ENCODE results near the gene MYH14.
"Not testable (repeated sequence)": the region's sequence is repeated elsewhere in the genome, so short reads cannot be mapped to it uniquely, and the experiment has no call there.

The MYH14 gene

DNA sequence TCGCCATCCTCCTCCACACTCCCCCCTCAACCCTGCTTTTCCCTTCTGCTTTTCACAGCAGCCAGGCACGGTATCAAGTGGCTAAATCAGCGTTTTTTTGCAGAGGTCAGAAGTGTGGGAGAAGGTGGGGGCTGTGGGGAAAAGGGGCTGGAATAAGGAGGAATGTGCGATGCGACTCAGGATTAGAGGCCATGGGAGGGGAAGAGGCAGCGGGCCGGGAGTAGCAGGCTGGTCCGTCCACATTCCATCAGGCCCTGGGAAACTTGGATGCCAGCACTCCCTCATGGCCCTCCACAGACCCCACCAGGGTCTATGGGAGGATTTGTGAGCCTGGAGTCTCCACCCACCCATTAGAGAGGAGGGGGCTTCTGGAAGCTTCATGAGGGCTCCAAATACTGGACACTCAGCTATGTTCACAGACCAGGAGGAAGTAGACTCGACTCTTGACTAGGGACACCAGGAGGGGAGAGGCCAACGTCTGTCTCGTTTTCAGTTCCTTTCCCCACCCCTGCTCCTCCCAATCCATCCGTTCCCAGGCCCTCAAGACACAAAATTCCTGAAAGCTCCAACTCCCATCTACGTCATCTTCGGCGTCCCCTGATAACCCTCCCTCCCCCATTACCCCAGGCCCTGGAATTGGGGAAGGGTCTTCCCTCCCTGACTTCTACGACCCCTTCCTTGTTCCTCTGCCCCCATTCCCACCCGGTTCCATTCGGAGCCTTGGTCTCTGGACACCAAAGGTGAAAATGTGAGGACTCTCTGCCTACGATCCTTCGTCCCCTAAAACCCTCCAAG, 129.0 kb downstream of the MYH14 start:
- H3K4me3 Mint-ChIP-seq = peak overlapping the region; percentile 80
- peaks cover 70% of the 10 kb centered on the region for H3K4me1 Mint-ChIP-seq
- peak overlapping the region; percentile 87 for H3K27ac Mint-ChIP-seq
- peaks cover 11% of the 10 kb centered on the region for H3K9me3 Mint-ChIP-seq
- H3K27me3 Mint-ChIP-seq = peaks cover 70% of the 10 kb centered on the region
- peaks cover 14% of the 10 kb centered on the region for H3K36me3 Mint-ChIP-seq
- CTCF ChIA-PET = interaction anchor here (2.7 kb wide), 1 partner anchor 25 kb away, joined by 9 read pairs; no protein-coding TSS in a partner anchor
- DNase-seq = no peak

DNA sequence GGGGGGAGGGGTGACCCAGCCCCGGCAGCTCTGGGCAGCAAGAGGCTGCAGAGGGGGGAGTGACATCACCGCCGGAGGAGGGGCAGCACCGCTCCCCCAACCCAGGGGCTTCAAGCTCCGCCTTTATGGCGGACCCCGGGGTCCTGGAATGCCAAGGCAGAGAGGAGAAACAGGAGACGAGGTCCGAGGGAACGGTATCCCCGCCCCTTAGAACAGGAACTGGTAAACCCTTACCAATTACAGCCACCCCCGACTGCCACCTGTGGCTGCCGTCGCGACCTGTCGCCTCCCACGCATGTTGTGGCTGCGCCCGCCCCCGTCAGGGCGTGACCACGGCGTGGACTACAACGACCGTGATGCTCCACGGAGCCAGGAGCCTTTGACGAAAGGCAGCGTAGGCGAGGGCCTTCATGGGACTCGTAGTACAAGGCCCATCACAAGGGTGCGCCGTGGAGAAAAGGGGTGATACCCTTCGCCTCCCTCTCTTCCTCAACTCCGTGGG, 129.9 kb downstream of the MYH14 start:
- DNase-seq = peak; percentile 94
- H3K36me3 Mint-ChIP-seq = peaks cover 12% of the 10 kb centered on the region

DNA sequence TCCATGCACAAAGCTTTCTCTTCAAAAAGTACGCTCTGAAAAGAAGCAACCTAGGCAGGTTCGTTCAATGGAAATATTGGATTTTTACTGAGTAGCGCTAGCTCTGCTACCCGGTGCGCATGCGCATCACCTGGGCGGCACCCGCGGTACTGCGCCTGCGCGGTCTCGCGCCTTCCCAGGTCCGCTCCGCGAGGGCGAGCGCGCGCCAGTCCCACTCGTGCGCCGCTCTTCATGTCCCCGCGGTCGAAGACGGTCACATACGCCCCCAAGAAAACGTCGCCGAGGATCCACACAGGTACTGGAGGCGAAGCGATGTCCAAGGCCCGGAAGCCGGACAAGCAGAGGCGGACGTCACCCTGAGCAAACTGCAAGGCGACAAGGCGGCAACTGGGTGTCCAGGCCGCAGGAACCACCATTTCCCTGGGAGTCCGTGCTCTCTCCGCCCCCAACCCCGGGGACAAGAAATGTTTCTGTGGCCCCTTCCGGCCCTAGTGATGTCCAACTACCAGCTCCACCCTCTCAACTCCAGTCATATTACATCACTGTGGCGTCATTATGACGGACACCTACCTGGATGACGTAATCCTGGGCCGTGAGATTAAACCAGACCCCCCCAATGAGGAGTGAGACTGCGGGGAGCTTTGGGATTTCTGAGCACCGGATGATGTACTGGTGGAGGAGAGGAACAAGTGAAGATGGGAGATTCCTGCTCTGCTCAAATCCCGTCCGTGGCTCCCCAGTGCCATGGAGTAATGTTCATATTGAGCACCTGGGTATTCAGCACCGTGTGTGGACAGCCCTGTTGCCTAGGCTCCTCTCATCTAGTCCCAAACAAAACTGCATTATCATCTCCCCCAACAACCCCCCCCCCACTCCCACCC, 130.6 kb downstream of the MYH14 start:
- peaks cover 11% of the 10 kb centered on the region for H3K9me3 Mint-ChIP-seq
- H3K4me1 Mint-ChIP-seq = peaks cover 65% of the 10 kb centered on the region
- H3K27me3 Mint-ChIP-seq = peaks cover 57% of the 10 kb centered on the region
- peak; percentile 85 for DNase-seq
- CTCF ChIA-PET = interaction anchor here (0.6 to 2.7 kb wide), 2 partner anchors 24 to 32 kb away, joined by 3 to 9 read pairs; no protein-coding TSS in a partner anchor
- peak overlapping the region; percentile 94 for H3K27ac Mint-ChIP-seq
- peaks cover 12% of the 10 kb centered on the region for H3K36me3 Mint-ChIP-seq
- H3K4me3 Mint-ChIP-seq = peak overlapping the region; percentile 80

More for the DNA sequence above, 129.9 kb downstream of the MYH14 start:
- CTCF ChIA-PET = interaction anchor here (0.6 to 2.7 kb wide), 2 partner anchors 24 to 33 kb away, joined by 3 to 9 read pairs; no protein-coding TSS in a partner anchor
- Mint-ChIP-seq H3K27me3 (peaks cover 63% of the 10 kb centered on the region), H3K4me1 (peaks cover 66% of the 10 kb centered on the region), H3K4me3 (peak overlapping the region; percentile 80), H3K9me3 (peaks cover 11% of the 10 kb centered on the region), H3K27ac (peak overlapping the region; percentile 94)

DNA sequence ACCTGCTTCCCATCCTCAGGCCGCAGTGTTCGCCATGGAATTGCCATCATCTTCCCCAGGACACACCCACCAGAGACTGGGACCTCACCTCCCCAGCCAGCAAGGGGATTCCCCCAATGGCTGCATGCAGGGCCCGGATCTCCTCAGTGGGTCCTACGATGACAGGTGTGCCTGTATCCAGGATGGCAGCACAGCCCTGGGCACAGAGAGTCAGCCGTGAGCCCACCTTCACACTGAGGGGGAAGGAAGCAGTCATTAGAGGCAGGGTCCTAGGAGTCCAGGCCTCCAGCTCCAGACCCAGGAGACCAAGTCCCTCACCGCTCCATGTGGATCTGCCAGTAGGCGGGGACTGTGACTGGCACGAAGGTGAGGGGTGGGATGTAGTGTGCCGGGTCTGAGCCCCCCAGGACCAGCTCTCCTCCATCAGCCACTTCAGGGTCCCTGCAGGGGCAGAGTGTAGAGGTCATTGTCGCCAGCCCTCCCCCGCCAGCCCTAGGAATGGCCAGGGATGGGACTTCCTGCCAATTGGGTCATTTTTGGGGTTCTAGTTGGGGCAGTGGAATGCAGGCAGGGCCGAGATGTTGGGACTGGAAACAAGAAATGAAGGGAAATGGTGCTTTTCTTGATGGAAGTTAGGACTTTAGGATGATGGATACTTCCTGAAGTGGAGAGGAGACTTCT, 131.5 kb downstream of the MYH14 start:
- H3K27me3 Mint-ChIP-seq = peaks cover 48% of the 10 kb centered on the region
- peaks cover 5% of the 10 kb centered on the region for H3K9me3 Mint-ChIP-seq
- H3K4me3 Mint-ChIP-seq = no peak overlapping the region
- H3K27ac Mint-ChIP-seq = peak overlapping the region; percentile 14
- CTCF ChIA-PET = interaction anchor here (1.5 to 2.7 kb wide), 2 partner anchors 22 to 23 kb away, joined by 5 to 9 read pairs; no protein-coding TSS in a partner anchor
- H3K4me1 Mint-ChIP-seq = peaks cover 56% of the 10 kb centered on the region
- DNase-seq = no peak
- H3K36me3 Mint-ChIP-seq = peaks cover 7% of the 10 kb centered on the region

DNA sequence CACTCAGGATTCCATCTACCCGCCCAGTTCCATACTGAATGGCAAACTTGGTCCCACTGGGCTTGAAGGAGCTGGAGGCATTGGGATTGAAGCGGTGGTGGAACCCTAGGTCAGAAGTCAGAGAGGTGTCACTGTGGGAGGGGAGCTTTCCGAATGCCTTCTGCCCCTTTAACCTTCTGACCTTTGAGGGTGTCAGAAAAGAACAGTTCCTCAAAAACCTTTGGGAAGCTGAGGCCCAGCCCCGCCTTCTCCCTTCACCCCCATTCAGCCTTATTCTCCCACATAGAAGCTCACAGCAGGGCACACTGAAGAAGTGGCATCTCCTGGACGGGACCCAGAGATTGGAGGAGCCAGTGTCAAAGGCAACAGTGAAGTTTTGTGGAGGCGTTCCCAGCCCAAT, 133.6 kb downstream of the MYH14 start:
- not testable (repeated sequence) for H3K36me3 Mint-ChIP-seq, DNase-seq, H3K27ac Mint-ChIP-seq, H3K4me3 Mint-ChIP-seq, H3K9me3 Mint-ChIP-seq
- Mint-ChIP-seq H3K4me1 (peaks cover 36% of the 10 kb centered on the region), H3K27me3 (peaks cover 27% of the 10 kb centered on the region)
- CTCF ChIA-PET = interaction anchor here (1.3 kb wide), 1 partner anchor 8 kb away, joined by 3 read pairs; the partner anchor contains the start of gene KCNC3

DNA sequence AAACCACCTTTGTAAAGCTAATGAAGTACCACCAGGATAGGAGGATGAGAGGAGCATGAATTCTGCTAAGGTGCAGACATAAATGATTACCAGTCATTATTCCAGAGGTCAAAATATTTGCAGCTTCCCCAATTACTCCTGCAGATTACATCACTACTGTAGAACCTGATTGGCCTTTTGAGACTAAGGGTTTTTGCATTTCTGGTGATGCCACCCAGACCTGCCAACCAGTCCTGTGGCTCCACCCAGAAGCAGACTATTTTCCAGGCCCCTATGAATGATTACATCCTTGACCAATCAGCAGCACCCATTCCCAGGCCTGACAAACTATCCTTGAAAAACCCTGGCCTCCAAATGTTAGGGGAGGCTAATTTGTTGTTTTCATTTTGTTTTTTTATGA, 136.9 kb downstream of the MYH14 start:
- H3K27me3 Mint-ChIP-seq = no peaks in the 10 kb centered on the region
- H3K4me1 Mint-ChIP-seq = peaks cover 18% of the 10 kb centered on the region
- no peak for DNase-seq
- peaks cover 11% of the 10 kb centered on the region for H3K9me3 Mint-ChIP-seq
- CTCF ChIA-PET = no interaction called here
- peaks cover 16% of the 10 kb centered on the region for H3K36me3 Mint-ChIP-seq
- H3K4me3 Mint-ChIP-seq = no peak overlapping the region
- no peak overlapping the region for H3K27ac Mint-ChIP-seq

DNA sequence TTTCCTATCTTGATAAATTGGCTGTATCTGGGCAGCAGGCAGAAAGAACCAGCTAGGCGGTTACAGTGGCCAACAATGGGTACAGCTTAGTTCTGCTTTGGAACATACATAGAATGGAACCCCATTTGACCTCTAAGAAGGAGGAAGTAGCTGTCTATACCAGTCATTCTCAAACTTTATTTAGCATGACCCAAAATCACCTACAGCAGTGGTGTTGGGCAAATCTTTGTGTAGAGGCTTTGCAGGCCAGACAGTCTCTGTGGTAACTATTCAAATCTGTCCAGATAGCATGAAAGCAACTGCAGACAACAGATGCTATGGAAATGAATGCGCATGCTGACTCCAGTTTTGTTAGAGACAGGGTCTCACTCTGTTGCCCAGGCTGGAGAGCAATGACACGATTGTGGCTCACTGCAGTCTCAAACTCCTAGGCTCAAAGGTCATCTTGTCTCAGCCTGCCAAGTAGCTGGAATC, 137.7 kb downstream of the MYH14 start:
- CTCF ChIA-PET = interaction anchor here (1.5 kb wide), 1 partner anchor 12 kb away, joined by 4 read pairs; the partner anchor contains the start of gene KCNC3
- peaks cover 18% of the 10 kb centered on the region for H3K36me3 Mint-ChIP-seq
- H3K27ac Mint-ChIP-seq = no peak overlapping the region
- peaks cover 11% of the 10 kb centered on the region for H3K9me3 Mint-ChIP-seq
- DNase-seq = no peak
- no peak overlapping the region for H3K4me3 Mint-ChIP-seq
- peaks cover 15% of the 10 kb centered on the region for H3K4me1 Mint-ChIP-seq
- no peaks in the 10 kb centered on the region for H3K27me3 Mint-ChIP-seq

DNA sequence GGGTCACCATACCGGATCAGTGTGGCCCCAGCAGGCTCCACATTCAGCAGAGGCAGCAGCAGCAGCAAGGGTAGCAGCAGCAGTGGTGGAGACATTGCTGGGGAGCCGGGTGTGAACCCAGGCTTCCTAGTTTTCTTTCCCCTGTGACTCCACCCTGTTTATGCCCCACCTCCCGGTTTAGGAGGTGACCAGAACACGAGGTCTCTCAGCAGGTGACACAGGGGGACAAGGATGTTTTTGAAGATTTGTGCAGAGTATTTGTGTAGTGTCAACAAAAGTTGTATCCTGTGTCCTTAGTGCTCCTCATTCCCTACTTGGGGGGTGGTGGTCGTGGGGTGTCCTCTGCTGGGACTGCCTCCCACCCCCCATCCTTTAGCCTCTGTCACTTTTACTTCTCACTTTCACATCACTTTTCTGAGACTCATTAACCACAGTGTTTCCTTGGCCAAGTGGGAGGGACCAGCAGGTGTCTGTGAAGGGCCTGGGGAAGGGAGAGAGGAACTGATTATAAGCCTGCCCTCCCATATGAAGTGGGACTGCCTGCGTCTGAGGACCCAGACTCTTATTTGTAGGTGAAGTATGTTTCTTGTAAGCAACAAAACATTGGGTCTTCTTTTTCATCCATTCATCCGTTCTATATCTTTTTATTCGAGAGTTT, 141.4 kb downstream of the MYH14 start:
- DNase-seq = no peak
- CTCF ChIA-PET = no interaction called here
- peaks cover 31% of the 10 kb centered on the region for H3K4me1 Mint-ChIP-seq
- peaks cover 19% of the 10 kb centered on the region for H3K36me3 Mint-ChIP-seq
- H3K4me3 Mint-ChIP-seq = no peak overlapping the region
- peaks cover 13% of the 10 kb centered on the region for H3K9me3 Mint-ChIP-seq
- H3K27me3 Mint-ChIP-seq = no peaks in the 10 kb centered on the region
- peak overlapping the region; percentile 58 for H3K27ac Mint-ChIP-seq

DNA sequence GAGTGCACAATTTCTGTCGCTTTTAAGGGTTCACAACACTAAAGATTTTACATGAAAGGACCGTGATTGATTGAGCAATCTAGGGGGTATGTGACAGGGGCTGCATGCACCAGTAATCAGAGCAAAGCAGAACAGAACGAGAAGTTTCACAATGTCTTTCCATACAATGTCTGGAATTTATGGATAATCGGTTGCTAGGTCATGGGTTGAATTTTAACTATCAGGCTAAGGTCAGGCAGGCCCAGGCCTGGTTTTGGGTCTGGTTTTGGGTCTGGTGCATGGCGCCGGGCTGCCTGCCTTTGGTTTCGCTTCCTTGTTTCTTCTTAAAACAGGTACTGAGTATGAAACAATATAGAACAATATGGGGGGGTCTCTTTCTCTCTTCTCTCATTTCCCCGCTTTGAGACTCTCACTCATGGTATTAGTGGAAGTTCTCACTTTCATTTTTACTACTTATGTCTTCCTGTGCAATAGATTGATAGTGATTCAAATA, 143.7 kb downstream of the MYH14 start:
- Mint-ChIP-seq H3K36me3 (peaks cover 15% of the 10 kb centered on the region), H3K4me1 (peaks cover 31% of the 10 kb centered on the region), H3K27ac (peak overlapping the region; percentile 85), H3K4me3 (peak overlapping the region; percentile 3)
- CTCF ChIA-PET = interaction anchor here (3.4 kb wide), 1 partner anchor 10 kb away, joined by 11 read pairs; no protein-coding TSS in a partner anchor
- H3K27me3 Mint-ChIP-seq, DNase-seq, H3K9me3 Mint-ChIP-seq: not testable (repeated sequence)

DNA sequence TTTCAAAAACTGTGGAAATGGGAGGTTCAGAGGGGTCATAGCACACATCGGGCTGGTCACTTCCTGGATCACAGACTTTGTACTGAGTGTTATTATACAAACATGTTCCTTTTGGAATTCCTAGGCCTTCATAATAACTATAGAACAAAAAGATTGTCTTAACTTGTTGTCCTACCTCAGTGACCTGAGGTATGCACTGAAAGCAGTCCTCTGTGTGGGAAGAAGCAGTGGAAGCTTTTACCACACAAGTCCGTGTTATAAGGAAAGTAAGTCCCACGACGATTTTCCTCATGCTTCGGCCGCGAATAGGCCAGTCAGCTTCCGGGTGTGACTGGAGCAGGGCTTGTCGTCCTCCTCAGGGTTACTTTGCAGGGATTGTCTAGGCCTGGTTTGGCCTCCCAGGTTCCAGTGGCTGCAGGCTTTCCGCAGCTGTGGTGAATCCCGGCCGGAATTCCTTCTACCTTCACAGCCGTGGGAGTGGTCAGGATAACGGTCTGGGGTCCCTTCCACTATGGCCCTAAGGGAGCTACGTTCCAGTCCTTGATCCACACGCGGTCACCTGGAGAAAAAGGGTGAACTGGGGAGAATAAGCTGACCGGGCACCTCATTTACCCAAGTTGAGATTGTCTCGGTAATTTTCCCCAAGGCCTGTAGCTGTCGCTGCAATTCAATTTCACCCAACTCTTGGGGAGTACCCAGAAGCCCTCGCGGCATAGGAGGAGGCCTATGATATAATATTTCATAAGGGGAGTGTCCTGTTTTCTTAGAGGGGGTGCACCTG, 146.0 kb downstream of the MYH14 start:
- Mint-ChIP-seq H3K27me3 (no peaks in the 10 kb centered on the region), H3K27ac (no peak overlapping the region), H3K4me3 (no peak overlapping the region), H3K9me3 (peaks cover 7% of the 10 kb centered on the region), H3K4me1 (peaks cover 27% of the 10 kb centered on the region), H3K36me3 (peaks cover 9% of the 10 kb centered on the region)
- CTCF ChIA-PET = interaction anchor here (3.4 kb wide), 1 partner anchor 8 kb away, joined by 11 read pairs; no protein-coding TSS in a partner anchor
- DNase-seq = no peak

DNA sequence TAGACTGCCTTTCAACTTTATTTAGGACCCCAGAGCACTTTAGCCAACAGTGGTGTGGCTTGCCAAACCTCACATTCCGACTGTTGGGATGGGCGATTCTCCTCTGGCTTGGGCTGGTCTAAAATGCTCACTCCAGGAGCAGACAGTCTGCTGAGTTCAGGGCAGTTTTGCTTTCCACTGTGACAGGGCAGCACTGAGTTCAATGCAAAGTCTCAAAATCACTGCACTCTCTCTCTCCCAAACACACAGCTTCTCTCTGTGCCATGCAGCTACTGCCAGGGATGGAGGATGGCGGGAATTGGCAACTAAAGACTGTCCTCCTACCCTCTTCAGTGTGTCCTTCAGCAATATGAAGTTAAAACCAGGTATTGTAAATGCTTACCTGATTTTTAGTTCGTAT, 148.8 kb downstream of the MYH14 start:
- Mint-ChIP-seq H3K27ac (no peak overlapping the region), H3K4me3 (no peak overlapping the region), H3K9me3 (no peaks in the 10 kb centered on the region), H3K36me3 (no peaks in the 10 kb centered on the region), H3K27me3 (no peaks in the 10 kb centered on the region), H3K4me1 (peaks cover 10% of the 10 kb centered on the region)
- no peak for DNase-seq
- CTCF ChIA-PET = interaction anchor here (1.4 to 1.5 kb wide), 3 partner anchors 24 to 204 kb away, joined by 3 to 5 read pairs (median 3); partner anchors contain the start of gene NR1H2

DNA sequence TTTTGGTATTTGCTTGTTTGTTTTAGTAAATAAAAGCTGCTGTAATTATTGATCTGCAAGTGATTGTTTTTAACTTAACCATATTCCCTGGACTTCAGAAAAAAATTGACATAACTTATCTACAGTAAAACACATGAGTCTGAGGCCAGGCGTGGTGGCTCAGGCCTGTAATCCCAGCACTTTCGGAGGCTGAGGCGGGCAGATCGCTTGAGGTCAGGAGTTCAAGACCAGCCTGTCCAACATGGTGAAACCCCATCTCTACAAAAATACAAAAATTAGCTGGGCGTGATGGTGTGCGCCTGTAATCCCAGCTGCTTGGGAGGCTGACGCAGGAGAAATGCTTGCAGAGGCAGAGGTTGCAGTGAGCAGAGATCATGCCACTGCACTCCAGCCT, 150.1 kb downstream of the MYH14 start:
- CTCF ChIA-PET = interaction anchor here (1.0 to 1.5 kb wide), 2 partner anchors 15 to 22 kb away, joined by 3 read pairs; partner anchors contain the start of gene NR1H2
- peaks cover 15% of the 10 kb centered on the region for H3K4me1 Mint-ChIP-seq
- H3K27me3 Mint-ChIP-seq, DNase-seq, H3K36me3 Mint-ChIP-seq, H3K4me3 Mint-ChIP-seq, H3K27ac Mint-ChIP-seq, H3K9me3 Mint-ChIP-seq: not testable (repeated sequence)

Measured in activated naive CD4-positive, alpha-beta T cell treated with anti-CD3 and anti-CD28 coated beads, Interleukin-2, amount 10 ng/mL, durations not matched to agents 7 days and 5 days (primary cell).